ENCODE data around the gene F5.

The F5 gene

DNA sequence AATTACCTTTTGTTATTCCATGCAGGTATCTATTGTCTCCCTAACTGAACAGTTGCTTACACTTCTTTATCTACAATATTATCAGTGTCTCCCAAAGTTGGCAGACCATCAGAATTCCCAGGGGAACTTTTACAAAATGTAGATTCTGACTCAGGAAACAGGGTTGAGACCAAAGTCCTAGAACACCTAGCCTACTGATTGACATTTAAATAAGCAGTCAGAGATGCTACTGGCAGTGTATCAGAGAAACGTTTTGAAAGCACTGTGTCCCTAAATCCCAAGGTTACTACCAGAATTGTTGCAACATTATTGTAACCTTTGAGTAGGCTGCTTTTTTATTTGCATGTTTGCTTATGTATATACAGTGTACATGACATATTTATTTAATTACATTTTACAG, 1.8 kb upstream of the F5 start:
- DNase-seq (ENCODE audit: low spot score), result no peak

DNA sequence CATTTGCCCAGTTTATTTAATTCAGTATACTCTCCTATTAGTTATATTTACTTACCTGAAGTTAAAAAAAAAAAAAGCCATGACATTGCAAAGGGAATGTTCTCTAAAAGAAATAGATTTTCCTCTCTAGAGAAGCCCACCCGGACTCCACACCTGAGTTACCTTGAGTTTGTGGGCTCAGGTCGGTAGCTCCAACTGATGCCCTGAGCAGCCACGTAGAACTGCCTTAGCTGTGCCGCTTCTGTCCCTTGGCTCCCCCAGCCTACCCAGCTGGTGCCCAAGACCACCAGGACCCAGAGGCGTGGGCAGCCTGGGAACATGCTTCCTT, 250 bp downstream of the F5 start:
- no peak for DNase-seq (ENCODE audit: low spot score)

- DNase-seq (ENCODE audit: low spot score), result no peak
These were observed 1.1 kb downstream of the F5 start for GRCh38 chr1:169585181-169585580.

- DNase-seq (ENCODE audit: low spot score), result no peak
These were observed 1.7 kb downstream of the F5 start for GRCh38 chr1:169584483-169585144.

- no peak for DNase-seq (ENCODE audit: low spot score)
These were observed 8.1 kb downstream of the F5 start for GRCh38 chr1:169577981-169578738.

GRCh38 chr1:169576935-169577331, 9.3 kb downstream of the F5 start:
- DNase-seq (ENCODE audit: low spot score), result no peak

DNA sequence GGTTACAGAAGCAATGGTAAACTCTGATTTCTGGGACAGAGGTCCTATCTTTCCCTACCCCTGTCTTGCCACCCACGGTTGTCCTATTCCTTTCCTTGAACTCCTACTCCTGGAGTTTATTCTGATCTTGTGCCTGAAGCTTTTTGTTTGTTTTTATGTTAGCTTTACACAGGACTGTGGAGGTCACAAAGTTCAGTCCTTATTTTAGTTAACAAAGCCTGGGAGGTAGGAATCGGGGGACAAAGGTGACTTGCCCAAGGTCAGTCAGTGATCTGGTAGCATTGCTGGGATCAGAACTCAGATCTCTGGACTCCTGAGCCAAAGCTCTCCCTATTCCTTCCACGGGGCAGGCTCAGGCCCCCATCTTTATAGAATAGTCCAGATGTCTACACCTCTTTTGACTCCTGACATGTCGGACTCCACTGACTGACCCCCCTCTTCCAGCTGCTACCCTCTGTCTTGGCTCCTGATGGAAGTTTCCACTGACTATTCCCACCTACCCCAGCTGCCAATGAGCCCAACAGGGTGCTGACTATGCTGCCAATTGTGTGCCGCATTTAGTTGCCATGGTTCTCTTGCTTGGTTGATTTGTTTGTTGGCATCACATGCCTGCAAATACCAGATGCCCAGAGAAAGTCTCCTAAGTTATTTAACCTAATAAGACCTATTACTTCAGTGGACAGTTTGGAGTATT, 9.9 kb downstream of the F5 start:
- DNase-seq (ENCODE audit: low spot score), result no peak

DNA sequence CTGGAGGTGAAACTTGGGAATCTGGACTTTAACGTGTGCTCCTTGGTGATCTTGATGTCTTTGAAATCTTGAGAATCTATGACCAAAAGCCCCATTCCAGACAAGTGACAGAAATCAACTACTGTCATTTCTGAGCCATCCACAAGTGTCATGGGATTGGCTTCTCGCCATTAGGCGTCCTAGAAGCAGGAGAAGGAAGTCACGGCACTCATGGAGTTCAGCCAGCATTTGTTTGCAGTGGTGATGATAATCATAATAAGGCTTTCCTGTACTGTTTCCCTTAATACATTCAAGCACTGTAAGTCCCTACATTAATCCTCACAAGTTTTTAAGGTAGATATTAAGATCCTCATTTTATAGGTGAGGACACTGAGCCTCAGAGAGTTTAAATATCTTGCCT, 11.9 kb downstream of the F5 start:
- no peak for DNase-seq (ENCODE audit: low spot score)

DNA sequence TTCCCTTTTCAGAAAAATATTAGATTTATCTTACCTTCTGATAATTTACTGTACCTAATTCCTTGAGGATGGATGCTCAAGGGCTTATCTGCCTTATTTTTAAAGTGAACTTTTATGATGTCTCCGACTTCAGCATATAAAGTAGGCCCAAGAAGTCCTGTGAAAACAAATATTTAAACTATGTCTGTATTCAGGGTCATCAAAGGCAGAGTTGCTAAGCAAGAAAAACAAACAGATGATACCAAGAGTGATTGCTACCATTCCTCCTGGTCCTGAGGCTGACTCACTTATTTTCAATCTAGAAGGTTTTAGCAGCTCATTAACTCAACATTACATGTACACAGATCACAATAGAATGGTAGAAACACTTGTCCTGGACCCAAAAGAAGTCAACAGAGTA, 14.1 kb downstream of the F5 start:
- DNase-seq (ENCODE audit: low spot score), result no peak

DNA sequence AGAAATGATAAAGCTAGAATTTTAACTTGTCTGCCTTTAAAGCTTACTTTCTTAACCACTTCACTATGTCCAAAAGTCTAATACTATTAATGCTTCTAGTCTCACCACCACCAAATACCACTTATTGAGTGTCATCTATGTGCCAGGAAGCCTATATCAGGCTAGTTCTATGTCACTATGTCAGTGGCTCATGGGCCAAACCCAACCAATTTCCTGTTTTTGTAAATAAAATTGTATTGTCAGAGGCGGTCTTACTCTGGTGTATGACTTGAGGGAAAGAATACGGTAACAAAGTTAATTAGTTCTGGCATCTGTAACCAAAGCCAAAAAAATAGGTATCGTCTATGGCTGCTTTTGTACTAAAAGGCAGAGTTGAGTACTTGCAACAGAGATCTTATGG, 14.8 kb downstream of the F5 start:
- DNase-seq (ENCODE audit: low spot score), result no peak

DNA sequence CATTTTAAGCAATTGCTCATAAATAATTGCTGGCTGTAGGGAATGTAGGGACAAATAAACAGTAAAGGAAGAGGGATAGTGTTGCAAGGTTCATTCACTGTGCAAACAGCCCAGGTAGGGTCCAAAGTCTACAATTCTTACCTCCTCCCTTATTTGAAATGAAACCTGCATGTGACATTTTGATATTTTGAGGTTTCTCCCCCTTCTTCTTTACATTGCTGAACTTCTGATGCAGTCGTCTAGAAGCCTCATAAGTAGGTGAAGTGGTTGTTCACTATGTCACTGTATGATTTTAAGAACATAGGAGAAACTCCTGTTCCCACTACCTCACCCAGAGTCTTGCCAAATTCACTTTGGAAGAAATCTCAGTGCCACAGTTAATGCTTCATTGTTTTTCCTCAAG, 16.1 kb downstream of the F5 start:
- DNase-seq (ENCODE audit: low spot score), result no peak

GRCh38 chr1:169568497-169568896, 17.8 kb downstream of the F5 start:
- DNase-seq (ENCODE audit: low spot score), result no peak

DNA sequence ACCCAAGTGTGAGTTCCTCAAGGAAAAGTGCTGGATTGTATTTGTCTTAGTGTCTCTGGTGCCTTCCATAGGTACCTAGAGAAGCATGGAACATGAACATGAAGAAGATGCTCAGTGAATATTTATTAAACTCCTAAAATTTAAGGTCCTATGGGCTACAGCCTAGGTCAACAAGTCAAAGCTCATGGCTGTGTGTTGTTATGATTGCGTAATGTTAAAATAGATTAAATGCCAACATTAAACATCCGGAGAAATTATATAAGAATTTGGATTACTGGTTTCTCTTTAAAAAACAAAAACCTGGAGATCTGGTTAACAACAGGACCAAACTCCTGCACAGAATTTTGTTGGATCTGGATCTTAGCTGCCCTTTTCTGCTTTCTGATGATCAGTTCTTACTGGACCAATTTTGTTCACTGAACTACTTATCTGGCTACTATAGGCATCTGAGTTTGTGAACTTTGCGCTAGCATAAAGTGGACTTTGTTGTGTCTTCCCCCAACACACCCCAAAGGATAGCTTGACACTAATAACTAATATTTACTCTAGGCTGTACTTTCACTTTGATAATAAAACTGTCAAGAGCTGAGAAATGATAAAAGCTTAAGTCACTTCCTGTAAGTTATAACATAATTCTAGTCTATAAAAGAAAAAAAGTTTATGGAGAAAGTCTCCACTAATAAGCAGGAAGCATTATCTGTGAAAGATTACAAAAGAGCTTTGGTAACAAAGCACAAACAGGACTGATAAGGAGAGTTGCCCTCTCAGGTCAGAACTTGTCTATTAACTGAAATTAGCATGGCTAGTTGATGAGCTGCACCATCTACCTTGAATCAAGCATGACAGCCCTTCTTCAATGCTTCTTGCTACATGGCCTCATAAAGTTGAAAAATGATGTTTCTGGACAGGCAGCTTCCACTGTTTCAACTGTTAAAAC, 20.7 kb downstream of the F5 start:
- no peak for DNase-seq (ENCODE audit: low spot score)

- DNase-seq (ENCODE audit: low spot score), result no peak
These were observed 22.6 kb downstream of the F5 start for GRCh38 chr1:169563650-169564049.

- no peak for DNase-seq (ENCODE audit: low spot score)
These were observed 23.2 kb downstream of the F5 start for GRCh38 chr1:169563019-169563615.

- DNase-seq (ENCODE audit: low spot score), result no peak
These were observed 24.6 kb downstream of the F5 start for GRCh38 chr1:169561692-169562091.

GRCh38 chr1:169557131-169557530, 29.1 kb downstream of the F5 start:
- no peak for DNase-seq (ENCODE audit: low spot score)

DNA sequence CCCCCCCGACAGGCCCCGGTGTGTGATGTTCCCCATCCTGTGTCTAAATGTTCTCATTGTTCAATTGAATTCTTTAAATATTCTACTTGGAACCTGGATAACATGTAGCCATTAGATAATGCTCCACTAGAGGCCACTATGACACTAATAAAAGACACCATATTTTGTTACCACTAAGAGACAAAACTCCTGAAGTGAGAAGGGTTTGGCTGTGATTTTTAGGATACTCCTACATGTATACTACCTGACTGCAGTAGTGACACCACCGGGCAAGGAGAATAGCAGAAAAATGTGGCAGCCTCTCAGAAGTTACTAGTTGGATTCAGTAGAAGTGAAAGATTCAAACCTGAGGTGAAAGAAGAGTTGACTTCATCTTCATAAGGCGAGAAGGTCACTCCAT, 36.0 kb downstream of the F5 start:
- peak; percentile 4 for DNase-seq (ENCODE audit: low spot score)

- no peak for DNase-seq (ENCODE audit: low spot score)
These were observed 38.0 kb downstream of the F5 start for GRCh38 chr1:169548282-169548681.

DNA sequence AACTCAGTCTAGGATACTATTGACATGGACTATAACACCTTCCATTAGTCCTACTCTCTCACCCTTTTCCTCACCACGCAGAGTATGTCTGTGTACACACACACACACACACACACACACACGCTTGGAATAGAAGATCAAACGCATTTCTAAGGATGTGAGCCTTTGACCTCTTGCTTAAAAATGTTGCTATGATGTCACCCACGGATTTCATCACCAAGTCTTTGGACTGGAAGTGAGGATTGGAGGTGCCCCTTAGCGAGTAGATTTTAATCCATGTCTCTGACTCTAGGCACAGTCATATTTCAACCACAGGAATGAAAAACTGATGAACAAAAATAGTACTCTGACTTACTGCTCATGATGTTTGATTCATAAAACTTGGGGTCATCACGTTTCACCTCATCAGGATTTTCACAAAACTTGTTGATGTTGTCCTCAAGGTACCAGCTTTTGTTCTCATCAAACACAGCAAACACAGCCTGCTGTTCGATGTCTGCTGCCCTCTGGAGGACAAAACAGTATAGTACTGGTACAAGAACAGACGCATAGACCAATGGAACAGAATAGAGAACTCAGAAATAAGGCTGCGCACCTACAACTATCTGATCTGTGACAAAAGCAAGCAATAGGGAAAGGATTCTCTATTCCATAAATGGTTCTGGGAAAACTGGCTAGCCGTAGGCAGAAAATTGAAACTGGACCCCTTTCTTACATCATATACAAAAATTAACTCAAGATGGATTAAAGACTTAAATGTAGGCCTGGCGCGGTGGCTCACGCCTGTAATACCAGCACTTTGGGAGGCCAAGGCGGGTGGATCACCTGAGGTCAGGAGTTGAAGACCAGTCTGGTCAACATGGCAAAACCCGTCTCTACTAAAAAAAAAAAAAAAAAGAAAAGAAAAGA, 39.9 kb downstream of the F5 start:
- peak; percentile 2 for DNase-seq (ENCODE audit: low spot score)

GRCh38 chr1:169545472-169545871, 40.8 kb downstream of the F5 start:
- no peak for DNase-seq (ENCODE audit: low spot score)

All from hepatic stellate cell (primary cell).